ENCODE measurements around the gene ACSBG1. TPM values are rescaled to one million over a fixed set of nuclear protein-coding genes. Genes with fewer than 3 reads are reported as not detected.

Gene ACSBG1
- total RNA-seq, 1 donor from 2014 or later: 0.35 TPM

DNA sequence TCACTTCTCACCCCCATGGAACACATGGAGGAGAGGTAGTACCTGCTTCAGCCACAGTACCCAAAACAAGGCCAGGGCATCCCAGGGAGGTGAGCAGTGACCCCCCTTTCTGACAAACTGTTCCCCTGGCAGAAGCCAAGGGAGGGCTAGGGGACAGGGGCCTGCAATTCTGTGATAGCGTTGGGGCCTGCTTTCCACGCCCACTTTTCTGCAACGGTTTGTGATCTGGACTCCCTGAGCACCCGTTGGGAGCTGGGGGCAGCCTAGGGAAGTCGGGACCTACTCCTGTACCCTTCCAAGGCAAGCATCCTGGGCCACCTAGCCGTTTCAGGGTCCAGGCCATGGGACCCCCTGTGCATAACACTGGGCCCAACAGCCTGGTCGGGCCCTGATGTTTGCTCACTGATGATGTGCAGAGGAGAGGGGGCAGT is 29.0 kb upstream of the ACSBG1 start:
- TF ChIP-seq, protein P1, sequence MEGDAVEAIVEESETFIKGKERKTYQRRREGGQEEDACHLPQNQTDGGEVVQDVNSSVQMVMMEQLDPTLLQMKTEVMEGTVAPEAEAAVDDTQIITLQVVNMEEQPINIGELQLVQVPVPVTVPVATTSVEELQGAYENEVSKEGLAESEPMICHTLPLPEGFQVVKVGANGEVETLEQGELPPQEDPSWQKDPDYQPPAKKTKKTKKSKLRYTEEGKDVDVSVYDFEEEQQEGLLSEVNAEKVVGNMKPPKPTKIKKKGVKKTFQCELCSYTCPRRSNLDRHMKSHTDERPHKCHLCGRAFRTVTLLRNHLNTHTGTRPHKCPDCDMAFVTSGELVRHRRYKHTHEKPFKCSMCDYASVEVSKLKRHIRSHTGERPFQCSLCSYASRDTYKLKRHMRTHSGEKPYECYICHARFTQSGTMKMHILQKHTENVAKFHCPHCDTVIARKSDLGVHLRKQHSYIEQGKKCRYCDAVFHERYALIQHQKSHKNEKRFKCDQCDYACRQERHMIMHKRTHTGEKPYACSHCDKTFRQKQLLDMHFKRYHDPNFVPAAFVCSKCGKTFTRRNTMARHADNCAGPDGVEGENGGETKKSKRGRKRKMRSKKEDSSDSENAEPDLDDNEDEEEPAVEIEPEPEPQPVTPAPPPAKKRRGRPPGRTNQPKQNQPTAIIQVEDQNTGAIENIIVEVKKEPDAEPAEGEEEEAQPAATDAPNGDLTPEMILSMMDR (conservative IDR thresholded peaks at IDR 0.05; ENCODE audit: low read depth, low read length): no peak
- no peak overlapping the region for H3K4me3 ChIP-seq (ENCODE audit: low read depth, low read length)
- no peak for DNase-seq (ENCODE audit: low read depth)

DNA sequence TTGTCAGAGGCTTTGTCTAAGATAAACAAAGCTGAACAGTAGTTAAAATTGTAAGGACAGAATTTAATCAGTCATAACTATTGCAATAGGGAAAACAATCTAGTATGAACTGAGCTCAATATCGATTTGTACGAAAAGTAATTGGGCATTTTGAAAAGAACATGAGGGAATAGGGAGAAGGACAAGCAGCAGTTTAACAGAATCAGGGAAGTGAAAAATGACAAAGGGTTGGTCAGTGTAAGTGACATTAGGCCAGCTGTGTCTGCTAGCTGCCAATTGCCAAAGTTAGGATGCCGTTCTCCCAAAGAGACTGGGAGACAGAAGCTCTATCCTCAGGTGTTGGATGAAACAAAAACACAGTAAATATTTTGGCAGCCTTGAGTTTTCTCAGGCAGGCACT is 26.7 kb upstream of the ACSBG1 start:
- TF ChIP-seq, protein P1 (conservative IDR thresholded peaks at IDR 0.05; ENCODE audit: low read depth, low read length): no peak
- no peak for DNase-seq (ENCODE audit: low read depth)
- H3K4me3 ChIP-seq (ENCODE audit: low read depth, low read length): no peak overlapping the region

DNA sequence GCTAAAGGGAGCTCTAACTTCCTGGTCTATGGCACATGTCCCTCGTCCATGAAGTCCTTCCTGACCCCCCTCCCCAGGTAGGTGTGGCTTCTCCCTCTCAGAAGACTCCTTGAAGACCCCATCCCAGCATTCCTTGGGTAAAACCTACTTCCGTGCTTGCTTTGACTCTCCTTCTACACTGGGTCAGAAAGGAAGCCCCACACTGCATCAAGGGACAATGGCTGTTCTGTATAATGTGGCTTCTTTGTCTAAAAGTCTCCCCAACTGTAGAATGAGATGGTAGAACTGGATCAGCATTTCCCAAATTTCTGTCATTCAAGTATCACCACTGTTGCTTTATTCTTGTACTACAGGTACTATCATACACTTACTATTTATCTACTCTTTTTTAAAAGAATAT is 26.1 kb upstream of the ACSBG1 start:
- no peak for DNase-seq (ENCODE audit: low read depth)
- no peak overlapping the region for H3K4me3 ChIP-seq (ENCODE audit: low read depth, low read length)
- TF ChIP-seq, protein P1 (conservative IDR thresholded peaks at IDR 0.05; ENCODE audit: low read depth, low read length): no peak

DNA sequence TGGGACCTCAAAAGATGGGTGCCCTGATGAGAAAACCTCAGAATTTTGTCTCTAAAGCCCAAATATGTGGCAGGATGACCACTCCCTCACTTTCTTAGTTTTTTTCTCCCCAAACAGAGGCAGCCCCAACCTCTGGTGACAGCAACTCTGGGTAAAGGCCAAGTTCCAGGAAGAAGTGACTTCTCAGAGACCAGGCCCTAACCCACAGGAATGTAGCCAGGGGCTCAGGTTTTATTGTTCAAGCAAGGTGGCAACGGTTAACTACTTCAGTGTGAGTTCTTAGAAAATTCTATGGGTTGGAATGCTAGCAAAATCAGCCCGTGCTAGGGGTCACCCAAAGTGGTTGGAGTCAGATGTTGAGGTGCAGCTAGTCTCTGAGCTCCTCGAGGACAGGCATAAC is 24.9 kb upstream of the ACSBG1 start:
- TF ChIP-seq, protein P1 (conservative IDR thresholded peaks at IDR 0.05; ENCODE audit: low read depth, low read length): no peak
- no peak for DNase-seq (ENCODE audit: low read depth)
- no peak overlapping the region for H3K4me3 ChIP-seq (ENCODE audit: low read depth, low read length)

DNA sequence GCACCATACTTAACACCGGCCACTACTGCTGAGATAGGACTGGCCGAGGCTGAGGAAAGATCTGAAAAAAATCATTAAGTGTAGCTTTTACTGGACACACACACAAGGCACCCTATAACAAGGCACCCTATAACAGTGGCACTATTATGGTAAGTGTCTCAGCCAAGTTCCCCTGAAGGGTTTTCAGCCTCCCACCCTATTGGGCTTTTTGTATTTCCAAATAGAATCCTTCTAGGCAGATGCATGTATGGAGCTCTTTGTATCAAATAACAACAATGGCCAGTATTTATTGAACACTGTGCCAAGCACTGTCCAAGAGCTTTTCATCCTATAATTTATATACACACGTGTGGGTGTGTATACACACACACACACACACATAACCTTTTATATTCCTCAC is 23.3 kb upstream of the ACSBG1 start:
- TF ChIP-seq, protein P1 (conservative IDR thresholded peaks at IDR 0.05; ENCODE audit: low read depth, low read length): no peak
- H3K4me3 ChIP-seq (ENCODE audit: low read depth, low read length): no peak overlapping the region
- no peak for DNase-seq (ENCODE audit: low read depth)

DNA sequence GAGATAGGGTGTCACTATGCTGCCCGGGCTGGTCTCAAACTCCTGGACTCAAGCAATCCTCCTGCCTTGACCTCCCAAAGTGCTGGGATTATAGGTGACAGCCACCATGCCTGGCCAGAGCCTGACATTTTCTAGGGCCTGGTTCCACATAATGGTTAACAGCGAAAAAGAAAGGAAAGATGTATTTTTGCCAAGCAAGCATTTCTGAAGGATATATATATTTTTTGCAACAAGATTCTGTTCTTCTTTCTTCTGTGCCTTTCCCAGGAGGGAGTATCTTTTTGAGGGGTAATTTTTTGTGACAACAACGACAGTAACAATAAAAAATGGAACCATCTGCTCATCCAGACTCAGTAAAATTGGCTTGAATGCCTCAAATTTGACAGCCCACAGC is 21.7 kb upstream of the ACSBG1 start:
- TF ChIP-seq, protein P1 (conservative IDR thresholded peaks at IDR 0.05; ENCODE audit: low read depth, low read length): no peak
- no peak overlapping the region for H3K4me3 ChIP-seq (ENCODE audit: low read depth, low read length)
- no peak for DNase-seq (ENCODE audit: low read depth)

DNA sequence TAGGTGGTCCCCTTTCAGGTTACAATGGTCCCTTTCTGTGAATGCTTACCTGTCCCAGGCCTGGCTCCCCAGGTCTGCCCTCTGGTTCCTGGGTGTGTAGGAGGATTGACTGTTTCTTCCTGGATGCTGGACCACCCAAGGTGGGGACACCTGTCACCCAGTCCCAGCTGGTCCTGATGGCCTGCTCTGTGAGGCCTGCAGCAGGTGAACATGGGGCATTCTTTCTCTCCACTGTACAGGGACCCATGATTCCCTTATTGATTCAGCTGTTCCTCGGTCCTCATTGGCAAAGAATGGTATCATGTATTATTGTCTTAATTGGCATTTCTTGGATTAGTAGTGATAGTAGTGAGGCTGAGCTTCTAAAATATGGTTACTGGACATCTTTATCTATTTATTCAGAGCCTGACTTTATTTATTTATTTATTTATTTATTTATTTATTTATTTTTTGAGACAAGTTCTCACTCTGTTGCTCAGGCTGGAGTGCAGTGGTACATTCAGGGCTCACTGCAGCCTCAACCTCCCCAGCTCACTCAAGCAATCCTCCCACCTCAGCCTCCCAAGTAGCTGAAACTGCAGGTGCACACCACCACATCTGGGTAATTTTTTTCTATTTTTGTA is 21.2 kb upstream of the ACSBG1 start:
- TF ChIP-seq, protein P1 (conservative IDR thresholded peaks at IDR 0.05; ENCODE audit: low read depth, low read length): no peak
- H3K4me3 ChIP-seq (ENCODE audit: low read depth, low read length): no peak overlapping the region
- DNase-seq (ENCODE audit: low read depth): no peak
